Lower leg skin (tissue), 3 donors: ENCODE data around the gene SUSD4.

ENCODE experiments used
- CTCF ChIP-seq, 3 donors: fragments of 450-650 bp; IDR thresholded peaks; one replicate each; pipeline ENCODE4 v1.5.1; 2016; ENCODE audit warnings: antibody characterized with exemption in 3 of 3, mild to moderate bottlenecking in 3 of 3, moderate library complexity in 2 of 3
- POLR2A ChIP-seq, 2 donors: fragments of 450-650 bp; IDR thresholded peaks; one replicate each; pipeline ENCODE4 v1.6.1; 2016 to 2017; ENCODE audit warnings: antibody characterized with exemption in 2 of 2, mild to moderate bottlenecking in 1 of 2, moderate library complexity in 1 of 2

GRCh38 chr1:223332997-223333396, 31.0 kb downstream of the SUSD4 start:
- no peak for TF ChIP-seq CTCF (IDR thresholded peaks at IDR 0.05)
- TF ChIP-seq POLR2A (IDR thresholded peaks at IDR 0.05), result no peak
